HL-60/S4 treated with phorbol 12-myristate 13-acetate at 8.2 ng/mL for 4 days and 3 days (cell line): ENCODE measurements around the gene TMEM174.

Experiments used
- in situ Hi-C: fragments of 300-500 bp; cut with MboI; formaldehyde crosslinking; loops from 2 replicates; pipeline ENCODE4 v1.15.0; 2022; ENCODE audit warnings: low sequenced_read_pairs

TMEM174 gene

GRCh38 chr5:73152411-73153388, 20.3 kb upstream of the TMEM174 start:
- in situ Hi-C loops, result no loop called here

- in situ Hi-C loops, result no loop called here
Observed at GRCh38 chr5:73153513-73153912, 19.5 kb upstream of the TMEM174 start.

DNA sequence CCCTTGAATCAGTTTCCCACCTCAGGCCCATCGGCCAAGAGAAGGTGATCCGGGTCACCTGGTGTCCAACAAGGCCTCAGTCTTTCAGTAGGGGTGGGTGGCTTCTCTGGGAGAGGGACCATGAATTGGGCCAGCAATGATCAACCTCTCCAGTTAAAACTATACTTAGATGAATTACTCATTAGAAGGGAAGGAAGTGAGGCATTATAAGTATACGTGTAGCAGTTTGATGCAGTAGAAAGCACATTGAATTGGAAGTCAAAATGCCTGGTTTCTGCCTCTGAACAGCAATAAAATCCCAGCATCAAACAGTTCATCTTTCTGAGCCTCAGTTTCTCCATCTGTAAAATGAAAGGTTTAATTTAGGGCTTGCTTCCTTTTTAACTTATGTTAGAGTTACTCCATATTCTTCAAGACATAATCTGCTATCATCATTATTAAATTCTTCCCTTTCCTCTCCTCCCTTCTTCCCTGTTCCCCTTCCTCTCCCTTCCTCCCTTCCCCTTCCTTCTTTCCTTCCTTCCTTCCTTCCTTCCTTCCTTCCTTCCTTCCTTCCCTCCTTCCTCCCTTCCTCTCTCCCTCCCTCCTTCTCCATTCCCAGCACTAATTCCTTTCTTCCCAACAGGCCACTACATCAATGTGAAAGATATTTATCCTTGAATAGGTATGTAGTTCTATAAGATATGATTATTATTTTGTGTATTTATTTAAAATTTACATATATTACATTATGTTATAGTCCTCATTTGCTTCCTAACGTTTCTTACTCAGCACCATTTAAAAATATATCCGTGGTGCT, 18.6 kb upstream of the TMEM174 start:
- in situ Hi-C loops, result no loop called here

DNA sequence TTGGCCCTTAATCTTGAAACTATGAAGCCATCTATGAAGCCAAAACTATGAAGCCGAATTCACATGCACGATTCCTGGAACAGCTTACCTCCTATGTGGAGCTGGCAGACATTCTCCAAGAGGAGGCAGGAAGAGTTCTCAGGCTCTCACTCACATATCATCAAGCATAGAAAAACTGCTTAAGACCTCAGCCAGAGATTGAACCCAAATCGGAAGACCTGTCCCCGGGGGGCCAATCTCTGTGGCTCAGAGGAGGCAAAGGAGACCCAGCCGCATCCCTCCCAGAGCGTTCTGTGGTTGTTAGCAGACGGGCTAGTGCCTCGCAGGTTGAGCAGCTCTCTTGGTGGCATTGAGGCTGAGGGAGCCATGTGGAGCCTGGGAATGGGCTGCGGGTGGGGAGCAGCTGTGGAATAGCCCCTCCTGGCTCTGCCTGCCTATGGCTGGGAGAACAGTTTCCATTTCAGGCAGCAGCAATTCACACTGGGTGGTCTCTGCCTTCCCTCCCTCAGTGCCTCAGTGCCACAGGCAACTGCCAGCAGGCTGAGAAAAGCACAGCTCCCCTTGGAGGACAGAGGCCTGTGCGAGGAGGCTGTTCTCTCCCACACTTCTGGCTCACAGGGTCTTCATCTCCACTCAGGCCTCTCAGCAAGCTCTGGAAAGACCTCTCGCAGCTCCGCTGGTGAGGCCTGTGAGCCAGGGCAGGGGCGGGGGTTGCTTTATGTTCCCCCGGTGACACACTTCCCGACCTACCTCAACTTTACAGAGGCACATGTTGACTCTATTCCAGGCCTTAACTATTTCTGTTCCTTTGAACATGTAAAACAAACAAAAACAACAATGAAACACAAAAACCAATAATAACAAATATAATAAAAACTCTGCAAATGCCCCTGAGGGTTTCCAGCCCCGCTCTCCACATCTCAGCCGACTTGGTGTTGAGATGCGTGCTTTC, 17.4 kb upstream of the TMEM174 start:
- in situ Hi-C loops, result no loop called here

DNA sequence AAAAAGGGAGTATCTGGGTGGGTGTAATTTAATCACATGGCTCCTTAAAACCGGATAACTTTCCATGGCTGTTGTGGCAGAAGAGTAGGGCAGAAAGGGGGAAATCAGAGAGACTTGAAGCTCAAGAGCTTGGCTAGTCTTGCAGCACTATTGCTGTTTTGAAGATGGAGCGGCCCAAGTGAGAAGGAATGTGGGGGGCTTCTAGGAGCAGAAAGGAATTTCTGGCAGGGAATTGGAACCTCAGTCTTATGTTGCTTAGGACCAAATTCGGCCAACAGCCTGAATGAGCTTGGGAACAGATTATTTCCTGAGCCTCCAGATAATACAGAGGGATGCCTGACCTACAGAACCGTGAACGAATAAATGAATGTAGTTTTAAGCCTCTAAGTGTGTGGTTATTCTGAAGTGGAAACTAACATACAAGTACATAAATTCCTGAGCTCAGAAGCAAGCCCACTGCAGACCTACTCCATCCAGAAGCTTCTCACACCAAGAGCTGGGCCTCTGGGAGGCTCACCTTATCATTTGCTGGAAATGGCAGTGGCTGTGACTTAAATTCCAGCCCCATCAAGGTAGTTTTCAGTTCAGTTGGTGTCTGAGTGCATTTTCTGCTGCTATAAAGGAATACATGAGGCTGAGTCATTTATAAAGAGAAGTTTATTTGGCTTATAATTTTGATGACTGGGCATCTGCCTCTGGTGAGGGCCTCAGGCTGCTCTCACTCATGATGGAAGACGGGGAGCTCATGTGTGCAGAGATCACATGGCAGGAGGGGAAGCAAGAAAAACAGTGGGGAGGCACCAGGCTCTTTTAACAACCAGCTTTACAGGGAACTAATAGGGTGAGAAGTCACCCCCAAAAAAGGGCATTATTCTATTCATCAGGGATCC, 15.3 kb upstream of the TMEM174 start:
- in situ Hi-C loops, result no loop called here

- in situ Hi-C loops, result no loop called here
Observed at GRCh38 chr5:73158313-73158712, 14.7 kb upstream of the TMEM174 start.

DNA sequence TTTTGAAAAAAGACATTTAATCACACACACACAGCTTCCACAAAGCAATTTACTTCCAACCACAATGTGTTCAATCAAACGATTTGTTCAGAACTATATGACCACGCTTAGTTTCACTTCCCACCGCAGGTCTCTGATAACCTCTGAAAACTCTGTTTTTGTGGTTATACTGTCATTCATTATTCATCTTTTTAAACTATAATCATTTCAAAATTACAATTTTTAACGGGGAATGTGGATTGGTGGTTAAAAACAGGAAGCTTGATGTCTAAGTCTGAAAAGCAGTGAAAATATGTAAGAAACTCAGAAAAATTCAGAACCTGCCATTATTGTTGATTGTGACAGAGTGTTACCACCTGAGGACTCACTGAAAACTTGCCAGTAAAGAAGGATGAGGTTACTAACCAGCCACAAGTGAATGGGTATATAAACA, 12.7 kb upstream of the TMEM174 start:
- in situ Hi-C loops, result no loop called here

GRCh38 chr5:73170522-73170921, 2.5 kb upstream of the TMEM174 start:
- in situ Hi-C loops, result no loop called here

DNA sequence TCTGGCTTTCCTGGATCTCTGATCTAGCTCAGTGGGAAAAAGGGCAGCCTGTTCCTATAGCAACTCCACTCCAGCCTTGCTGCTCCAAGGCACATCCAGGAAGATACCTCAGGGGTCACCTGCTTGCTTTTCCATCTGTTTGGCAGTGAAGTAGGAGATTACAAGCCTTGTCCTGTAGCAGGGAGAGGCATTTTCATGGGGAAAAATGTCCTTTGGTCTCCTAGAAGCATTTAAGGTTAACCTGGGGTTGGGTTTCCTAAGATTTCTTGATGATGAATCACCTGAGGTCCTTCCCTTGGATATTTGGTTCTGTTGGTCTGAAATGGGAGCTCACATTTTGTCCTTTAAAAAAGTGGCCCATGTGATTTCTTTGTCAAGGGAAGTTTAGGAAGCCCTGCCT, 1.5 kb upstream of the TMEM174 start:
- in situ Hi-C loops, result no loop called here

DNA sequence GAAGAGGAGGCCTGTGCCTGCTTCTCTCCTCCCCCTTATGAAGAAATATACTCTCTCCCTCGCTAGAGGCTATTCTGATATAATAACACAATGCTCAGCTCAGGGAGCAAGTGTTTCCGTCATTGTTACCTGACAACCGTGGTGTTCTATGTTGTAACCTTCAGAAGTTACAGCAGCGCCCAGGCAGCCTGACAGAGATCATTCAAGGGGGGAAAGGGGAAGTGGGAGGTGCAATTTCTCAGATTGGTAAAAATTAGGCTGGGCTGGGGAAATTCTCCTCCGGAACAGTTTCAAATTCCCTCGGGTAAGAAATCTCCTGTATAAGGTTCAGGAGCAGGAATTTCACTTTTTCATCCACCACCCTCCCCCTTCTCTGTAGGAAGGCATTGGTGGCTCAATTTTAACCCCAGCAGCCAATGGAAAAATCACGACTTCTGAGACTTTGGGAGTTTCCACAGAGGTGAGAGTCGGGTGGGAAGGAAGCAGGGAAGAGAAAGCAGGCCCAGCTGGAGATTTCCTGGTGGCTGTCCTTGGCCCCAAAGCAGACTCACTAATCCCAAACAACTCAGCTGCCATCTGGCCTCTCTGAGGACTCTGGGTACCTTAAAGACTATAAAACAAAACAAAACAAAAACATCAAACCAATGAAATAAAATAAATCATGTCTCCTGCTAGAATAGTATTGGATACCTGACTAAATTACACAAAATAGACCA, 1.3 kb downstream of the TMEM174 start:
- in situ Hi-C loops, result no loop called here

- in situ Hi-C loops, result no loop called here
Observed at GRCh38 chr5:73176250-73176649, 3.3 kb downstream of the TMEM174 start.

GRCh38 chr5:73178265-73178664, 5.3 kb downstream of the TMEM174 start:
- in situ Hi-C loops, result no loop called here

DNA sequence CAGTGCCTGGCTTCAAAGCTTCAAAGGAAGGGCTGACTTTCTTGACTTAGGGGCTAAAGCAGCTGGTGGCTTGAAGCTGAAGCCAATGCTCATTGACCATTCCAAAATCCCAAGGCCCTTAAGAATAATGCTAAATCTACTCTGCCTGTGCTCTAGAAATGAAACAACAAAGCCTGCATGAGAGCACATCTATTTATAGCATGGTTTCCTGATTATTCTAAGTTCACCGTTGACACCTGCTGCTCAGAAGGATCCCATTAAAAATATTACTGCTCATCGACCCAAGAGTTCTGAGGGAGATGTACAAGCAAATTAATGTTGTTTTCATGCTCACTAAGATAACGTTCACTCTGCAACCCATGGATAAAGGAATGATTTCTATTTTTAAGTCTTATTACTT, 6.7 kb downstream of the TMEM174 start:
- in situ Hi-C loops, result no loop called here

GRCh38 chr5:73180566-73180965, 7.6 kb downstream of the TMEM174 start:
- in situ Hi-C loops, result no loop called here

GRCh38 chr5:73182307-73182706, 9.3 kb downstream of the TMEM174 start:
- in situ Hi-C loops, result no loop called here

DNA sequence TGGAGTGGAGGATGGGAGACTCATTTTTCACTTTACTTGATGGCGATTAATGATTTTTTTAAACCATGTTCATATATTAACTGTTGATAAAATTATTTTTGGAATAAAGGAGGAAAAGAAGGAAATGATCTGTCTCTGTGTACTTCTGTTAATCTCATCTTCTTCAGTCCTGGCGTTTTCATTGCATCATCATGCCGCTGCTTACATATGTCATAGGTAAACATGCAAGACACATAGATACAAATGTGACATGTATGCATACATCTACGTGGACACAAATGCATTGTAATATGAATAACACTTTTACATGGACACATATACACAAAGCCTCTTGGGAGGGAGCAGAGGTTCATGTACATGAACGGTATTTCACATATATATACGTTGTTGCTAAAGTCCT, 10.0 kb downstream of the TMEM174 start:
- in situ Hi-C loops, result no loop called here

- in situ Hi-C loops, result no loop called here
Observed at GRCh38 chr5:73183481-73183891, 10.5 kb downstream of the TMEM174 start.

- in situ Hi-C loops, result no loop called here
Observed at GRCh38 chr5:73186976-73187375, 14.0 kb downstream of the TMEM174 start.
